ENCODE measurements around the gene SF1.

DNA sequence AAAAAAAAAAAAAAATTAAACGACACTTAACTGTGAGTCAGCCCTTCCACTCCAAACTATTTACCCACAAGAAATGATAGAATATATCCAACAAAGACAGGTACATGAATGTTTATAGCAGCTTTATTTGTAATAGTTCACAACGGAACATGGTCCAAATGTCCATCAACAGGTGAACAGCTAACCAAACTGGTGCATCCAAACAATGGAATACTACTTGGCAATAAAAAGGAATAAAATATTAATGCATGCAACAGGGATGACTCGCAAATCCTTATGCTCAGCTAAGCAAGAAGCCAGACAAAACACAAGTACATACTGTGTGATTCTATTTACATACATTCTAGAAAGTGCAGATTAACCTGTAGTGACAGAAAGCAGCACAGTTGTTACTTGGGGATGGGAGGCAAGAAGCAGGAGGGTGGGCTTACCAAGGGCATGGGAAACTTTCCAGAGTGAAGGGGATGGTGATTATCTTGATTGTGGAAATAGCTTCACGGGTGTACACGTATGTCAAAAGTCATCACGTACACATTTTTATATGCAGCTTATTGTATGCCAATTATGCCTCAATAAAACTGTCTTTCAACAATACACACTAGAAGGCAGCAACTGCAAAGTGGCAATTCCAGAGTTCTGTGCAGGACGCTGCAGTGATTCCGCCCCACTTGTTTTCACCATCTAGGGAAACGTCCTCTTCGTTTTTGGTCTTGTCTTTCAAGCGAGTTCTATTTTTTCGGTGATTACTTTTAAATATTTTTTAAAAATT, 6.7 kb upstream of the SF1 start:
- no peak for TF ChIP-seq EGR1 (IDR thresholded peaks at IDR 0.05; ENCODE audit: borderline replicate concordance, low read depth, low read length)
- TF ChIP-seq, protein P1, sequence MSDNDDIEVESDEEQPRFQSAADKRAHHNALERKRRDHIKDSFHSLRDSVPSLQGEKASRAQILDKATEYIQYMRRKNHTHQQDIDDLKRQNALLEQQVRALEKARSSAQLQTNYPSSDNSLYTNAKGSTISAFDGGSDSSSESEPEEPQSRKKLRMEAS (IDR thresholded peaks at IDR 0.05) = no peak
- TF ChIP-seq POLR2AphosphoS5 (IDR thresholded peaks at IDR 0.05; ENCODE audit: low read depth, low read length) = no peak
- TF ChIP-seq HDAC6 (IDR thresholded peaks at IDR 0.05; ENCODE audit: low read depth, low read length) = no peak
- TF ChIP-seq, protein P2, sequence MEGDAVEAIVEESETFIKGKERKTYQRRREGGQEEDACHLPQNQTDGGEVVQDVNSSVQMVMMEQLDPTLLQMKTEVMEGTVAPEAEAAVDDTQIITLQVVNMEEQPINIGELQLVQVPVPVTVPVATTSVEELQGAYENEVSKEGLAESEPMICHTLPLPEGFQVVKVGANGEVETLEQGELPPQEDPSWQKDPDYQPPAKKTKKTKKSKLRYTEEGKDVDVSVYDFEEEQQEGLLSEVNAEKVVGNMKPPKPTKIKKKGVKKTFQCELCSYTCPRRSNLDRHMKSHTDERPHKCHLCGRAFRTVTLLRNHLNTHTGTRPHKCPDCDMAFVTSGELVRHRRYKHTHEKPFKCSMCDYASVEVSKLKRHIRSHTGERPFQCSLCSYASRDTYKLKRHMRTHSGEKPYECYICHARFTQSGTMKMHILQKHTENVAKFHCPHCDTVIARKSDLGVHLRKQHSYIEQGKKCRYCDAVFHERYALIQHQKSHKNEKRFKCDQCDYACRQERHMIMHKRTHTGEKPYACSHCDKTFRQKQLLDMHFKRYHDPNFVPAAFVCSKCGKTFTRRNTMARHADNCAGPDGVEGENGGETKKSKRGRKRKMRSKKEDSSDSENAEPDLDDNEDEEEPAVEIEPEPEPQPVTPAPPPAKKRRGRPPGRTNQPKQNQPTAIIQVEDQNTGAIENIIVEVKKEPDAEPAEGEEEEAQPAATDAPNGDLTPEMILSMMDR (IDR thresholded peaks at IDR 0.05; ENCODE audit: control extremely low read depth in 1 of 3, insufficient read depth in 1 of 3, low read depth in 1 of 3, low read length in 3 of 3) = no peak

All from H1 (cell line).